Cardiac fibroblast (primary cell): ENCODE data around the gene ZNHIT3.
"Not testable (repeated sequence)": the region's sequence is repeated elsewhere in the genome, so short reads cannot be mapped to it uniquely, and the experiment has no call there.

Experiments
- DNase-seq, 2 donors: peaks; one replicate each; pipeline versions ENCODE4 v3.0.0 to v3.0.0-alpha.2; 2010; ENCODE audit warnings: low read depth in 2 of 2
- H3K4me3 ChIP-seq, 2 donors: replicated peaks in 1 of 2; 1 replicate in 1 of 2; 2 replicates in 1 of 2; pipeline ENCODE4 v1.5.1; 2011; ENCODE audit warnings: low read depth in 2 of 2, low read length in 2 of 2, mild to moderate bottlenecking in 2 of 2, moderate library complexity in 1 of 2
- CTCF ChIP-seq: IDR thresholded peaks from one replicate; pipeline ENCODE4 v1.5.1; 2011; ENCODE audit warnings: low read depth, mild to moderate bottlenecking, low read length, inconsistent platforms

Gene ZNHIT3

GRCh38 chr17:36505171-36505570 is 18.7 kb downstream of the ZNHIT3 start:
- TF ChIP-seq CTCF, result no peak
- DNase-seq, result no peak
- H3K4me3 ChIP-seq, result no peak overlapping the region

GRCh38 chr17:36506249-36506826 is 19.9 kb downstream of the ZNHIT3 start:
- DNase-seq, result no peak
- no peak for TF ChIP-seq CTCF

GRCh38 chr17:36506831-36507230 is 20.4 kb downstream of the ZNHIT3 start:
- TF ChIP-seq CTCF, result no peak
- no peak for DNase-seq
- no peak overlapping the region for H3K4me3 ChIP-seq

More at GRCh38 chr17:36506249-36506826, 19.9 kb downstream of the ZNHIT3 start:
- H3K4me3 ChIP-seq, result no peak overlapping the region

- no peak for DNase-seq
- H3K4me3 ChIP-seq, result no peak overlapping the region
- no peak for TF ChIP-seq CTCF
These were observed 20.8 kb downstream of the ZNHIT3 start for GRCh38 chr17:36507266-36507665.

- H3K4me3 ChIP-seq, DNase-seq: not testable (repeated sequence)
These were observed 22.0 kb downstream of the ZNHIT3 start for GRCh38 chr17:36508439-36508838.

GRCh38 chr17:36509272-36509985 is 22.9 kb downstream of the ZNHIT3 start:
- no peak for TF ChIP-seq CTCF
- no peak for DNase-seq
- H3K4me3 ChIP-seq, result no peak overlapping the region

- no peak for DNase-seq
- TF ChIP-seq CTCF, result no peak
- H3K4me3 ChIP-seq, result no peak overlapping the region
These were observed 24.2 kb downstream of the ZNHIT3 start for GRCh38 chr17:36510636-36511035.
